GM12878 (cell line): ENCODE data around the gene LPIN1. TPM values are rescaled to one million over a fixed set of nuclear protein-coding genes. Genes with fewer than 3 reads are reported as not detected.
"Not testable (repeated sequence)": the region's sequence is repeated elsewhere in the genome, so short reads cannot be mapped to it uniquely, and the experiment has no call there.

Source experiments
- ATAC-seq: fragments of 200-7000 bp; cut with Tn5 transposase; 3 replicates; pipeline ENCODE4 v1.9.1; 2020; ENCODE audit warnings: mild to moderate bottlenecking, moderate library complexity
- BruUV-seq: library from RNA; stranded (reverse); fragments of 400-500 nt; replicated peaks from 2 replicates; lab custom pipeline; 2021; lab: Mats Ljungman, UMichigan
- CTCF ChIA-PET: fragments of 300-600 bp; sonication (Branson Sonifier 250); formaldehyde crosslinking; extraction: SDS; loops from one replicate; lab custom pipeline; 2021; ENCODE audit warnings: inconsistent platforms; lab: Yijun Ruan, JAX
- POLR2A ChIA-PET: fragments of 350-600 bp; formaldehyde crosslinking; extraction: SDS; loops from one replicate; lab custom pipeline; 2021; ENCODE audit warnings: inconsistent platforms; lab: Charles Lee
- RAD21 ChIA-PET: fragments of 300-600 bp; sonication (Branson Sonifier 250); formaldehyde crosslinking; loops from one replicate; lab custom pipeline; 2023; ENCODE audit warnings: antibody characterized with exemption; ENCODE audit not compliant: unreplicated experiment; lab: Charles Lee
- SMC1A ChIA-PET: fragments of 300-600 bp; sonication (Branson Sonifier 250); formaldehyde crosslinking; loops from one replicate; lab custom pipeline; 2023; ENCODE audit not compliant: unreplicated experiment, uncharacterized antibody; lab: Charles Lee
- DNase-seq: peaks from one replicate; pipeline ENCODE4 v3.0.0-alpha.2; 2011; ENCODE audit warnings: low read depth, low spot score
- FAIRE-seq: peaks from 3 replicates; lab custom pipeline; 2011; peaks lifted over from hg19 to GRCh38; lab: Jason Lieb, UNC
- H2AFZ ChIP-seq: 2 replicates; pipeline ENCODE4 v1.6.0; 2011; ENCODE audit warnings: low read depth, low read length, control low read depth; ENCODE audit not compliant: control insufficient read depth
- H3K27ac ChIP-seq: 2 replicates; pipeline ENCODE4 v1.5.1; 2011; ENCODE audit warnings: control low read depth; ENCODE audit not compliant: control insufficient read depth, insufficient read depth
- H3K27me3 ChIP-seq, 2 experiments: replicated peaks in 1 of 2; 2 replicates each; pipeline versions ENCODE4 v1.6.0 to v1.6.1; 2011; ENCODE audit warnings: low read length in 1 of 2; ENCODE audit not compliant: control insufficient read depth in 2 of 2, insufficient read depth in 2 of 2
- H3K36me3 ChIP-seq, 2 experiments: 2 replicates each; pipeline ENCODE4 v1.5.1; 2011; ENCODE audit warnings: low read length in 1 of 2; ENCODE audit not compliant: control insufficient read depth in 2 of 2, insufficient read depth in 2 of 2
- H3K4me1 ChIP-seq: 2 replicates; pipeline ENCODE4 v1.6.1; 2011; ENCODE audit warnings: mild to moderate bottlenecking, low read length, moderate library complexity, mixed read lengths; ENCODE audit not compliant: control insufficient read depth, insufficient read depth
- H3K4me2 ChIP-seq: 2 replicates; pipeline ENCODE4 v1.6.0; 2011; ENCODE audit warnings: control low read depth; ENCODE audit not compliant: control insufficient read depth, insufficient read depth
- H3K4me3 ChIP-seq: fragments of 200-600 bp; sonication (generic); 2 replicates; pipeline ENCODE4 v1.5.1; 2016
- H3K79me2 ChIP-seq: 2 replicates; pipeline ENCODE4 v1.6.0; 2011; ENCODE audit warnings: low read length; ENCODE audit not compliant: control insufficient read depth, insufficient read depth
- H3K9ac ChIP-seq: 2 replicates; pipeline ENCODE4 v1.8.0; 2011; ENCODE audit warnings: low read length, control low read depth, mixed read lengths; ENCODE audit not compliant: control insufficient read depth, insufficient read depth
- H3K9me3 ChIP-seq: replicated peaks from 3 replicates; pipeline ENCODE4 v1.5.1; 2011; ENCODE audit warnings: mild to moderate bottlenecking, low read length; ENCODE audit not compliant: control insufficient read depth, insufficient read depth
- H4K20me1 ChIP-seq: 2 replicates; pipeline ENCODE4 v1.6.0; 2011; ENCODE audit not compliant: control insufficient read depth, insufficient read depth
- CHD2 ChIP-seq: IDR thresholded peaks from 2 replicates; pipeline ENCODE4 v1.6.1; 2011; ENCODE audit warnings: low read depth, low read length, improper control_type of control experiment, borderline replicate concordance
- FOXK2 ChIP-seq: fragments of 450-650 bp; IDR thresholded peaks from 2 replicates; pipeline ENCODE4 v1.6.1; 2017; ENCODE audit warnings: mild to moderate bottlenecking, moderate library complexity
- IRF4 ChIP-seq: IDR thresholded peaks from 2 replicates; pipeline ENCODE4 v1.6.1; 2011; ENCODE audit warnings: low read depth, low read length
- KDM1A ChIP-seq: fragments of 200-600 bp; sonication (generic); IDR thresholded peaks from 2 replicates; pipeline ENCODE4 v1.6.1; 2016; ENCODE audit warnings: borderline replicate concordance
- MAX ChIP-seq: IDR thresholded peaks from 2 replicates; pipeline ENCODE4 v1.6.1; 2012; ENCODE audit warnings: low read depth, low read length, improper control_type of control experiment
- NR2C1 ChIP-seq: fragments of 450-650 bp; IDR thresholded peaks from 2 replicates; pipeline ENCODE4 v1.6.1; 2017; ENCODE audit warnings: antibody characterized with exemption, mild to moderate bottlenecking, moderate library complexity
- PBX3 ChIP-seq: IDR thresholded peaks from 2 replicates; pipeline ENCODE4 v1.6.1; 2011; ENCODE audit warnings: mild to moderate bottlenecking, low read depth, low read length, moderate library complexity; ENCODE audit not compliant: insufficient replicate concordance
- PKNOX1 ChIP-seq: fragments of 450-650 bp; IDR thresholded peaks from 2 replicates; pipeline ENCODE4 v1.6.1; 2016; ENCODE audit warnings: mild to moderate bottlenecking
- REST ChIP-seq: IDR thresholded peaks from 2 replicates; pipeline ENCODE4 v1.6.1; 2012; ENCODE audit warnings: mild to moderate bottlenecking, low read depth, low read length
- SREBF2 ChIP-seq: IDR thresholded peaks from 2 replicates; pipeline ENCODE4 v1.6.1; 2012; ENCODE audit warnings: mild to moderate bottlenecking, low read length
- WGBS: methylation state at CpG from one replicate; pipeline ENCODE4 v1.1.6; 2016; ENCODE audit warnings: low lambda C conversion rate; ENCODE audit not compliant: insufficient replicate concordance, insufficient coverage; ENCODE audit errors: missing lambda C conversion rate; 5-methylcytosine and 5-hydroxymethylcytosine counted together
- in situ Hi-C: fragments of 300-500 bp; cut with MboI; formaldehyde crosslinking; loops from 9 replicates; pipeline ENCODE4 v1.14.3; 2018; ENCODE audit warnings: mixed read lengths
- intact Hi-C: fragments of 100-400 bp; cut with micrococcal nuclease; formaldehyde crosslinking; loops from one replicate; pipeline ENCODE4 v1.14.2; 2022; ENCODE audit not compliant: unreplicated experiment
- polyA plus RNA-seq, 11 experiments: library from polyadenylated mRNA; depleted of rRNA in 4 of 11; unstranded in 6 of 11; stranded (reverse) in 5 of 11; fragments of >200 nt; fragmentation: Nextera tagmentation in 4 of 11; fragmentation: Illumina TruSeq in 1 of 11; extraction: Ambion mirVana in 4 of 11; extraction: Trizol in 1 of 11; gene quantifications; 1 replicate in 1 of 11; 2 replicates in 10 of 11; pipeline versions ENCODE4 v1.2.1 to v1.2.3, GENCODE V29; 2011 to 2016; ENCODE audit warnings: inconsistent platforms in 2 of 11, missing spikeins in 2 of 11, low read depth in 1 of 11
- total RNA-seq, 4 experiments: library from RNA; depleted of rRNA in 3 of 4; stranded (reverse); fragments of >200 nt in 3 of 4; fragmentation: Illumina TruSeq in 1 of 4; extraction: Trizol in 1 of 4; gene quantifications; 2 replicates each; pipeline versions ENCODE4 v1.2.1 to v1.2.3, GENCODE V29; 2013 to 2021

LPIN1 gene
- total and polyA plus RNA-seq, 10 of the 15 experiments (the other 5 are each of a cell fraction or from before 2014, with no cell fraction given), result 18.8 to 82.5 (median 50.3) TPM

GRCh38 chr2:11732587-11732986 is 13.8 kb upstream of the LPIN1 start:
- ChIA-PET RAD21 (no interaction called here), SMC1A (interaction anchor here (1.0 to 1.5 kb wide), 3 partner anchors 12 to 40 kb away, joined by 3 to 4 read pairs (median 3); no protein-coding TSS in a partner anchor), CTCF (interaction anchor here (2.9 to 28.9 kb wide), 2 partner anchors 39 to 49 kb away, joined by 14 to 684 read pairs; no protein-coding TSS in a partner anchor), POLR2A (no interaction called here)
- Histone ChIP-seq H3K4me1 (no peaks in the 10 kb centered on the region), H3K4me3 (no peak overlapping the region), H3K36me3 (no peaks in the 10 kb centered on the region), H3K9me3 (no peaks in the 10 kb centered on the region; the same call in 2 of the 3 replicates), H3K4me2 (no peak overlapping the region), H3K27ac (no peak overlapping the region), H2AFZ (no peak overlapping the region), H3K9ac (no peak overlapping the region), H3K79me2 (no peaks in the 10 kb centered on the region), H4K20me1 (no peaks in the 10 kb centered on the region), H3K27me3 (peaks cover 0 to 5% of the 10 kb centered on the region in 2 experiments; a peak in 2 of 4 replicates)
- TF ChIP-seq MAX, result no peak
- TF ChIP-seq REST, result no peak
- no peak for TF ChIP-seq PKNOX1
- TF ChIP-seq IRF4, result no peak
- no peak for TF ChIP-seq SREBF2
- TF ChIP-seq PBX3, result no peak
- TF ChIP-seq FOXK2, result no peak
- TF ChIP-seq NR2C1, result no peak
- TF ChIP-seq KDM1A, result no peak
- TF ChIP-seq CHD2, result no peak
- 46% methylated on average over 2 of the region's 2 CpGs for WGBS
- intact Hi-C loops, result no loop called here
- ATAC-seq, result no peak
- BruUV-seq, result no TSS peak
- DNase-seq, result no peak
- FAIRE-seq, result no peak
- in situ Hi-C loops, result no loop called here

GRCh38 chr2:11737852-11738251 is 8.6 kb upstream of the LPIN1 start:
- ATAC-seq, POLR2A ChIA-PET, H3K36me3 ChIP-seq, in situ Hi-C loops, H2AFZ ChIP-seq, H3K4me1 ChIP-seq, H3K4me3 ChIP-seq, FAIRE-seq, H3K9ac ChIP-seq, H3K27me3 ChIP-seq, DNase-seq, H3K27ac ChIP-seq, H3K9me3 ChIP-seq, H3K4me2 ChIP-seq, H3K79me2 ChIP-seq, H4K20me1 ChIP-seq, BruUV-seq: not testable (repeated sequence)
- ChIA-PET SMC1A (interaction anchor here (1.4 to 10.9 kb wide), 4 partner anchors 15 to 43 kb away, joined by 6 to 206 read pairs (median 95); no protein-coding TSS in a partner anchor), RAD21 (interaction anchor here (1.2 to 4.6 kb wide), 5 partner anchors 11 to 45 kb away, joined by 4 to 132 read pairs (median 21); partner anchors contain the start of gene LPIN1), CTCF (interaction anchor here (0.6 to 28.9 kb wide), 9 partner anchors 16 to 82 kb away, joined by 3 to 684 read pairs (median 7); no protein-coding TSS in a partner anchor)
- 94% methylated on average over 2 of the region's 2 CpGs for WGBS
- intact Hi-C loops, result loop anchor here (1.0 kb wide), 1 partner anchor 41 kb away; no protein-coding TSS in a partner anchor
